HG02571 (cell line): ENCODE results near the gene DPP3.
A peak's percentile ranks its signal among the peaks of the same experiment; 100 is the strongest.
"Not testable (repeated sequence)": the region's sequence is repeated elsewhere in the genome, so short reads cannot be mapped to it uniquely, and the experiment has no call there.

ENCODE experiments used
- ATAC-seq: cut with Tn5 transposase; IDR thresholded peaks from one replicate; pipeline ENCODE4 v1.9.1; 2021; ENCODE audit warnings: mild to moderate bottlenecking, moderate library complexity; ENCODE audit not compliant: unreplicated experiment

DPP3 gene

GRCh38 chr11:66480117-66480938 lies at the start of gene DPP3:
Gene DPP3 (plus strand): TSS chr11:66480434. CDS start chr11:66482201, 1,767 bp downstream.
- ATAC-seq = peak; percentile 89

GRCh38 chr11:66431287-66431686 lies 48.9 kb upstream of the DPP3 start:
- not testable (repeated sequence) for ATAC-seq

GRCh38 chr11:66431871-66432329 lies 48.3 kb upstream of the DPP3 start:
- not testable (repeated sequence) for ATAC-seq

- ATAC-seq = no peak
These were observed 47.6 kb upstream of the DPP3 start for GRCh38 chr11:66432597-66432996.

GRCh38 chr11:66437979-66438503 lies 42.2 kb upstream of the DPP3 start:
- ATAC-seq = no peak

- peak; percentile 95 for ATAC-seq
These were observed 41.4 kb upstream of the DPP3 start, which contains the start of gene MRPL11 for GRCh38 chr11:66438504-66439466. Gene MRPL11 (minus strand): TSS chr11:66438848. CDS start chr11:66438754, 94 bp downstream.

- not testable (repeated sequence) for ATAC-seq
These were observed 39.9 kb upstream of the DPP3 start for GRCh38 chr11:66440101-66440939.

- ATAC-seq = not testable (repeated sequence)
These were observed 39.3 kb upstream of the DPP3 start for GRCh38 chr11:66440940-66441282.

GRCh38 chr11:66443602-66444001 lies 36.6 kb upstream of the DPP3 start:
- no peak for ATAC-seq

- ATAC-seq = no peak
These were observed 33.2 kb upstream of the DPP3 start for GRCh38 chr11:66447012-66447411.

- ATAC-seq = no peak
These were observed 31.7 kb upstream of the DPP3 start for GRCh38 chr11:66448523-66448922.

GRCh38 chr11:66450560-66450959 lies 29.7 kb upstream of the DPP3 start:
- ATAC-seq = no peak

- no peak for ATAC-seq
These were observed 28.6 kb upstream of the DPP3 start for GRCh38 chr11:66451663-66452062.

- ATAC-seq = no peak
These were observed 26.0 kb upstream of the DPP3 start for GRCh38 chr11:66454247-66454646.

- no peak for ATAC-seq
These were observed 25.4 kb upstream of the DPP3 start for GRCh38 chr11:66454828-66455227.

- no peak for ATAC-seq
These were observed 22.4 kb upstream of the DPP3 start for GRCh38 chr11:66457826-66458225.

GRCh38 chr11:66459138-66459778 lies 21.0 kb upstream of the DPP3 start:
- ATAC-seq = no peak

- no peak for ATAC-seq
These were observed 18.2 kb upstream of the DPP3 start for GRCh38 chr11:66462010-66462409.

- ATAC-seq = no peak
These were observed 17.3 kb upstream of the DPP3 start for GRCh38 chr11:66462911-66463310.

GRCh38 chr11:66464116-66464515 lies 16.1 kb upstream of the DPP3 start:
- ATAC-seq = not testable (repeated sequence)
